HG03135 (cell line): ENCODE data around the gene LGR4.

ENCODE experiments used
- ATAC-seq: cut with Tn5 transposase; IDR thresholded peaks from one replicate; pipeline ENCODE4 v1.9.1; 2021; ENCODE audit warnings: mild to moderate bottlenecking, moderate library complexity; ENCODE audit not compliant: unreplicated experiment

Gene LGR4

GRCh38 chr11:27406498-27407354, 65.9 kb downstream of the LGR4 start:
- ATAC-seq = no peak

GRCh38 chr11:27405134-27405533, 67.5 kb downstream of the LGR4 start:
- no peak for ATAC-seq

GRCh38 chr11:27404427-27404826, 68.2 kb downstream of the LGR4 start:
- ATAC-seq = no peak

- ATAC-seq = no peak
These were observed 69.4 kb downstream of the LGR4 start for GRCh38 chr11:27403195-27403594.

- no peak for ATAC-seq
These were observed 70.1 kb downstream of the LGR4 start for GRCh38 chr11:27402450-27402849.

- ATAC-seq = no peak
These were observed 70.7 kb downstream of the LGR4 start for GRCh38 chr11:27401833-27402316.

GRCh38 chr11:27401280-27401832, 71.2 kb downstream of the LGR4 start:
- ATAC-seq = no peak

GRCh38 chr11:27398400-27398770, 74.2 kb downstream of the LGR4 start:
- no peak for ATAC-seq

GRCh38 chr11:27397624-27398399, 74.8 kb downstream of the LGR4 start:
- no peak for ATAC-seq

- ATAC-seq = no peak
These were observed 76.2 kb downstream of the LGR4 start for GRCh38 chr11:27396259-27396839.

- ATAC-seq = no peak
These were observed 76.9 kb downstream of the LGR4 start for GRCh38 chr11:27395556-27396258.

GRCh38 chr11:27394781-27395228, 77.8 kb downstream of the LGR4 start:
- no peak for ATAC-seq

- no peak for ATAC-seq
These were observed 80.1 kb downstream of the LGR4 start for GRCh38 chr11:27392278-27393114.

GRCh38 chr11:27391331-27392015, 81.1 kb downstream of the LGR4 start:
- ATAC-seq = no peak

- ATAC-seq = no peak
These were observed 82.0 kb downstream of the LGR4 start for GRCh38 chr11:27390318-27391295.

GRCh38 chr11:27388869-27389268, 83.7 kb downstream of the LGR4 start:
- no peak for ATAC-seq

GRCh38 chr11:27388001-27388400, 84.6 kb downstream of the LGR4 start:
- ATAC-seq = no peak

- no peak for ATAC-seq
These were observed 85.2 kb downstream of the LGR4 start for GRCh38 chr11:27387362-27387761.
